ENCODE results near the gene GDI2.

- TF ChIP-seq CTCF (IDR thresholded peaks at IDR 0.05) (no peak), POLR2A (IDR thresholded peaks at IDR 0.05) (no peak), EP300 (IDR thresholded peaks at IDR 0.05) (no peak)
These were observed 45.6 kb upstream of the GDI2 start for GRCh38 chr10:5858811-5859210.
